HepG2 (cell line): ENCODE results near the gene RRAS2. TPM values are rescaled to one million over a fixed set of nuclear protein-coding genes. Genes with fewer than 3 reads are reported as not detected.

Experiments
- ATAC-seq: fragments of 200-7000 bp; cut with Tn5 transposase; 3 replicates; pipeline ENCODE4 v1.9.1; 2020; ENCODE audit warnings: mild to moderate bottlenecking, moderate library complexity
- BruUV-seq: library from RNA; stranded (reverse); fragments of 400-500 nt; replicated peaks from 2 replicates; lab custom pipeline; 2021; lab: Mats Ljungman, UMichigan
- CTCF ChIA-PET: fragments of 300-600 bp; formaldehyde crosslinking; extraction: SDS; loops from one replicate; lab custom pipeline; 2021; ENCODE audit warnings: low total read pairs, inconsistent platforms, low intra/inter-chr PET ratio; lab: Yijun Ruan, JAX
- POLR2A ChIA-PET: fragments of 350-600 bp; sonication (Branson Sonifier 250); formaldehyde crosslinking; loops from one replicate; lab custom pipeline; 2020; ENCODE audit warnings: antibody characterized with exemption, inconsistent platforms; lab: Yijun Ruan, JAX
- DNase-seq: peaks from one replicate; pipeline ENCODE4 v3.0.0-alpha.2; 2015; ENCODE audit warnings: low spot score
- FAIRE-seq: peaks from 3 replicates; lab custom pipeline; 2011; peaks lifted over from hg19 to GRCh38; lab: Jason Lieb, UNC
- H2AFZ ChIP-seq: one replicate; pipeline ENCODE4 v1.6.1; 2011; ENCODE audit warnings: low read length, inconsistent platforms
- H3K27ac ChIP-seq: fragments of 300-600 bp; 3 replicates; pipeline ENCODE4 v1.8.0; 2011; ENCODE audit warnings: mixed run types, mild to moderate bottlenecking, mixed read lengths, low read length, inconsistent platforms; ENCODE audit not compliant: insufficient read depth; ENCODE audit errors: extremely low read length
- H3K27me3 ChIP-seq, 2 experiments: fragments of 200-600 bp in 1 of 2; 2 replicates in 1 of 2; 3 replicates in 1 of 2; pipeline versions ENCODE4 v1.6.0 to v1.8.0; 2011; ENCODE audit warnings: low read length in 2 of 2, mild to moderate bottlenecking in 2 of 2, moderate library complexity in 2 of 2, inconsistent platforms in 1 of 2; ENCODE audit not compliant: insufficient read depth in 2 of 2, control insufficient read depth in 1 of 2
- H3K36me3 ChIP-seq, 2 experiments: fragments of 200-600 bp in 1 of 2; replicated peaks in 1 of 2; 2 replicates in 1 of 2; 3 replicates in 1 of 2; pipeline versions ENCODE4 v1.5.1 to v1.8.0; 2011; ENCODE audit warnings: low read length in 2 of 2, inconsistent platforms in 1 of 2; ENCODE audit not compliant: insufficient read depth in 2 of 2, control insufficient read depth in 1 of 2
- H3K4me1 ChIP-seq: 2 replicates; pipeline ENCODE4 v1.5.1; 2012; ENCODE audit warnings: low read length, inconsistent platforms; ENCODE audit not compliant: insufficient read depth
- H3K4me2 ChIP-seq: 2 replicates; pipeline ENCODE4 v1.6.0; 2011; ENCODE audit warnings: low read depth, low read length, inconsistent platforms
- H3K4me3 ChIP-seq, 3 experiments: fragments of 200-600 bp in 1 of 3; sonication (generic), shearing (Covaris generic) in 1 of 3; replicated peaks in 1 of 3; 2 replicates each; pipeline ENCODE4 v1.5.1; 2011 to 2016; ENCODE audit warnings: low read length in 3 of 3, inconsistent platforms in 2 of 3, low read depth in 2 of 3, mild to moderate bottlenecking in 2 of 3, control low read depth in 1 of 3, mixed read lengths in 1 of 3; ENCODE audit not compliant: insufficient read depth in 1 of 3
- H3K79me2 ChIP-seq: one replicate; pipeline ENCODE4 v1.6.1; 2011; ENCODE audit warnings: low read length, inconsistent platforms; ENCODE audit not compliant: insufficient read depth
- H3K9ac ChIP-seq: 2 replicates; pipeline ENCODE4 v1.6.0; 2011; ENCODE audit warnings: mild to moderate bottlenecking, low read depth, low read length, inconsistent platforms; ENCODE audit not compliant: insufficient read depth
- H3K9me3 ChIP-seq: 2 replicates; pipeline ENCODE4 v1.5.1; 2012; ENCODE audit warnings: mild to moderate bottlenecking, low read length
- H4K20me1 ChIP-seq: 2 replicates; pipeline ENCODE4 v1.6.0; 2011; ENCODE audit warnings: inconsistent platforms, mild to moderate bottlenecking, low read length, moderate library complexity; ENCODE audit not compliant: insufficient read depth
- EED ChIP-seq: sonication (generic); formaldehyde crosslinking; IDR thresholded peaks from 2 replicates; pipeline ENCODE4 v1.5.0; 2020; ENCODE audit warnings: mild to moderate bottlenecking, missing genetic modification reagents
- FOXA3 ChIP-seq: IDR thresholded peaks from 2 replicates; pipeline ENCODE4 v1.6.1; 2016; ENCODE audit warnings: missing genetic modification reagents, missing compliant biosample characterization
- HNF4G ChIP-seq, 2 experiments: sonication (generic) in 1 of 2; formaldehyde crosslinking in 1 of 2; IDR thresholded peaks; 2 replicates each; pipeline versions ENCODE4 v1.4.0 to v1.6.1; 2011 to 2020; ENCODE audit warnings: borderline replicate concordance in 2 of 2, low read depth in 2 of 2, mild to moderate bottlenecking in 2 of 2, low read length in 1 of 2, missing genetic modification reagents in 1 of 2, moderate library complexity in 1 of 2
- MYNN ChIP-seq: sonication (generic); formaldehyde crosslinking; IDR thresholded peaks from 2 replicates; pipeline ENCODE4 v1.4.0; 2020; ENCODE audit warnings: mild to moderate bottlenecking, low read depth, missing genetic modification reagents
- ONECUT2 ChIP-seq: sonication (generic); formaldehyde crosslinking; IDR thresholded peaks from 2 replicates; pipeline ENCODE4 v1.4.0; 2020; ENCODE audit warnings: missing genetic modification reagents
- RXRB ChIP-seq: IDR thresholded peaks from 2 replicates; pipeline ENCODE4 v1.6.1; 2016; ENCODE audit warnings: borderline replicate concordance, missing genetic modification reagents, missing compliant biosample characterization
- TAF1 ChIP-seq: sonication (generic); formaldehyde crosslinking; IDR thresholded peaks from 2 replicates; pipeline ENCODE4 v1.4.0; 2020; ENCODE audit warnings: missing genetic modification reagents
- ZNF251 ChIP-seq: sonication (generic); formaldehyde crosslinking; IDR thresholded peaks from 2 replicates; pipeline ENCODE4 v1.9.0; 2021; ENCODE audit warnings: mild to moderate bottlenecking, missing genetic modification reagents
- ZNF296 ChIP-seq: sonication (generic); formaldehyde crosslinking; conservative IDR thresholded peaks from 2 replicates; pipeline ENCODE4 v1.5.0; 2020; ENCODE audit warnings: mild to moderate bottlenecking, missing genetic modification reagents
- ZSCAN31 ChIP-seq: sonication (generic); formaldehyde crosslinking; IDR thresholded peaks from 2 replicates; pipeline ENCODE4 v1.5.0; 2020; ENCODE audit warnings: low read depth, mild to moderate bottlenecking, missing genetic modification reagents
- WGBS: methylation state at CpG from one replicate; pipeline ENCODE4 v1.1.6; 2017; ENCODE audit warnings: low lambda C conversion rate; 5-methylcytosine and 5-hydroxymethylcytosine counted together
- in situ Hi-C: cut with HindIII; loops from 2 replicates; pipeline ENCODE4 v1.10.0; 2017; ENCODE audit warnings: low pct_unique_long_range_greater_than_20kb; ENCODE audit not compliant: extremely low pct_ligation_motif_present
- intact Hi-C: fragments of 100-400 bp; cut with micrococcal nuclease; formaldehyde crosslinking; loops from one replicate; pipeline ENCODE4 v1.10.0; 2022; ENCODE audit not compliant: unreplicated experiment
- polyA plus RNA-seq, 8 experiments: library from polyadenylated mRNA; depleted of rRNA in 3 of 8; stranded (reverse) in 7 of 8; unstranded in 1 of 8; fragments of >200 nt; fragmentation: Illumina TruSeq in 4 of 8; extraction: Trizol in 4 of 8; gene quantifications; 2 replicates each; pipeline versions ENCODE4 v1.2.1 to v1.2.3, GENCODE V29; 2011 to 2016; ENCODE audit warnings: low read depth in 4 of 8, missing spikeins in 1 of 8, mixed read lengths in 1 of 8; ENCODE audit not compliant: insufficient read depth in 1 of 8
- total RNA-seq, 5 experiments: library from RNA; depleted of rRNA; stranded (reverse); fragments of >200 nt; fragmentation: Illumina TruSeq; extraction: Trizol; gene quantifications; 2 replicates each; pipeline ENCODE4 v1.2.3, GENCODE V29; 2016; ENCODE audit warnings: low read depth in 1 of 5
- TF ChIP-seq, protein P1 (sequence below): sonication (generic); formaldehyde crosslinking; IDR thresholded peaks from 2 replicates; pipeline ENCODE4 v1.4.0; 2020; ENCODE audit warnings: mild to moderate bottlenecking, missing genetic modification reagents
- TF ChIP-seq, protein P2 (sequence below): sonication (generic); formaldehyde crosslinking; IDR thresholded peaks from 2 replicates; pipeline ENCODE4 v1.4.0; 2020; ENCODE audit warnings: missing genetic modification reagents, low read depth, mild to moderate bottlenecking, borderline replicate concordance
- TF ChIP-seq, protein P3 (sequence below): IDR thresholded peaks from 2 replicates; pipeline ENCODE4 v1.6.1; 2016; ENCODE audit warnings: control low read depth
- TF ChIP-seq, protein P4 (sequence below): sonication (generic); formaldehyde crosslinking; IDR thresholded peaks from 2 replicates; pipeline ENCODE4 v1.4.0; 2020; ENCODE audit warnings: low read depth, missing genetic modification reagents

Gene RRAS2
- total and polyA plus RNA-seq, 2 of the 13 experiments (the other 11 are each of a cell fraction or from before 2014, with no cell fraction given), result 19.0 to 44.1 TPM

DNA sequence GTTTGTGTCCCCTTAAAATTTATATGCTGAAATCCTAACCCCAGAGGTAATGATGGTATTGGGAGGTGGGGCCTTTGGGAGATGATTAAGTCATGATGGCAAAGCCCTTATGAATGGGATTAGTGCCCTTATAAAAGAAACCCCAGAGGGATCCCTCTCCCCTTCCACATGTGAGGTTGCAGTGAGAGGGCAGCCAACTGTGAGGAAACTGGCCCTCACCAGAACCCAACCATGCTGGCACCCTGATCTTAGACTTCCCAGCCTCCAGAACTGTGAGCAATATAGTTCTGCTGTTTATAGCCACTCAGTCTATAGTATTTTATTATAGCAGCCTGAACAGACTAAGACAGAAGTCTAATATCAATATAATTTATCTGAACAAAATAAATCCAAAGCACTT, 27.1 kb upstream of the RRAS2 start (continued):
- TF ChIP-seq, protein P1, sequence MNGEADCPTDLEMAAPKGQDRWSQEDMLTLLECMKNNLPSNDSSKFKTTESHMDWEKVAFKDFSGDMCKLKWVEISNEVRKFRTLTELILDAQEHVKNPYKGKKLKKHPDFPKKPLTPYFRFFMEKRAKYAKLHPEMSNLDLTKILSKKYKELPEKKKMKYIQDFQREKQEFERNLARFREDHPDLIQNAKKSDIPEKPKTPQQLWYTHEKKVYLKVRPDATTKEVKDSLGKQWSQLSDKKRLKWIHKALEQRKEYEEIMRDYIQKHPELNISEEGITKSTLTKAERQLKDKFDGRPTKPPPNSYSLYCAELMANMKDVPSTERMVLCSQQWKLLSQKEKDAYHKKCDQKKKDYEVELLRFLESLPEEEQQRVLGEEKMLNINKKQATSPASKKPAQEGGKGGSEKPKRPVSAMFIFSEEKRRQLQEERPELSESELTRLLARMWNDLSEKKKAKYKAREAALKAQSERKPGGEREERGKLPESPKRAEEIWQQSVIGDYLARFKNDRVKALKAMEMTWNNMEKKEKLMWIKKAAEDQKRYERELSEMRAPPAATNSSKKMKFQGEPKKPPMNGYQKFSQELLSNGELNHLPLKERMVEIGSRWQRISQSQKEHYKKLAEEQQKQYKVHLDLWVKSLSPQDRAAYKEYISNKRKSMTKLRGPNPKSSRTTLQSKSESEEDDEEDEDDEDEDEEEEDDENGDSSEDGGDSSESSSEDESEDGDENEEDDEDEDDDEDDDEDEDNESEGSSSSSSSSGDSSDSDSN (CRISPR knock-in tag), result no peak
- no peak for TF ChIP-seq ZSCAN31 (CRISPR knock-in tag)
- no peak for TF ChIP-seq ONECUT2
- no peak for TF ChIP-seq TAF1 (CRISPR knock-in tag)
- no peak for TF ChIP-seq FOXA3 (CRISPR knock-in tag)
- no peak for TF ChIP-seq MYNN
- TF ChIP-seq, protein P2, sequence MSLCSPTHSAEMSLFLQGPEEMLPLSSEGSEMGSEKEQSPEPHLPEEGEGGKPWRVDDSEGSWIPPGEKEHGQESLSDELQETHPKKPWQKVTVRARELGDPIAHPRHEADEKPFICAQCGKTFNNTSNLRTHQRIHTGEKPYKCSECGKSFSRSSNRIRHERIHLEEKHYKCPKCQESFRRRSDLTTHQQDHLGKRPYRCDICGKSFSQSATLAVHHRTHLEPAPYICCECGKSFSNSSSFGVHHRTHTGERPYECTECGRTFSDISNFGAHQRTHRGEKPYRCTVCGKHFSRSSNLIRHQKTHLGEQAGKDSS (CRISPR knock-in tag), result no peak
- TF ChIP-seq HNF4G (IDR thresholded peaks at IDR 0.05; ENCODE audit: borderline replicate concordance, low read depth, low read length), result no peak
- no peak for TF ChIP-seq HNF4G (CRISPR knock-in tag; IDR thresholded peaks at IDR 0.05; ENCODE audit: borderline replicate concordance, low read depth)
- TF ChIP-seq, all 625 proteins: peak for 0

DNA sequence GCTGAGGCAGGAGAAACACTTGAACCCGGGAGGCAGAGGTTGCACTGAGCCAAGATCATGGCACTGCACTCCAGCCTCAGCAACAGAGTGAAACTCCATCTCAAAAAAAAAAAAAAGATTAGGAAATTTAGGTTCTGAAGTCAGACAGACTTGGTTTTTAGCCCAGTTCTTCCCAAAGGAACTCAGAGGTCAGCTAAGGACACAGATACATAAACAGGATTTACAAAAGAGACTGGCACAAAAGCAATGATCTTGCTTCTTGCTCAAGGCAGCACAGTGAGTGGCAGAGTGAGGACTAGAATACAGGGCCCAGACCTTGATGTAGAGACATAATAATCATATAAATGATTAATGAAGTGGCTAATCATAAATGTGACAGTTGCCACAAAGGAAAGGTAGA, 25.4 kb upstream of the RRAS2 start:
- no peak for FAIRE-seq
- intact Hi-C loops (no loop called here), in situ Hi-C loops (no loop called here)
- no TSS peak for BruUV-seq
- Histone ChIP-seq H3K4me2 (no peak overlapping the region), H2AFZ (no peak overlapping the region), H3K79me2 (no peaks in the 10 kb centered on the region), H3K27me3 (peaks cover 0 to 52% of the 10 kb centered on the region in 2 experiments; a peak in 4 of 5 replicates), H3K9me3 (no peaks in the 10 kb centered on the region), H3K9ac (no peak overlapping the region), H3K27ac (no peak overlapping the region), H3K4me3 (no peak overlapping the region), H3K36me3 (no peaks in the 10 kb centered on the region), H3K4me1 (peaks cover 7% of the 10 kb centered on the region), H4K20me1 (no peaks in the 10 kb centered on the region)
- DNase-seq, result no peak
- POLR2A ChIA-PET, result no interaction called here
- WGBS, result 86% methylated on average over 1 of the region's 1 CpG
- CTCF ChIA-PET, result no interaction called here
- no peak for ATAC-seq
- TF ChIP-seq ZNF296 (CRISPR knock-in tag) (no peak), RXRB (no peak), ZNF251 (no peak), EED (CRISPR knock-in tag) (no peak)
- TF ChIP-seq, protein P3, sequence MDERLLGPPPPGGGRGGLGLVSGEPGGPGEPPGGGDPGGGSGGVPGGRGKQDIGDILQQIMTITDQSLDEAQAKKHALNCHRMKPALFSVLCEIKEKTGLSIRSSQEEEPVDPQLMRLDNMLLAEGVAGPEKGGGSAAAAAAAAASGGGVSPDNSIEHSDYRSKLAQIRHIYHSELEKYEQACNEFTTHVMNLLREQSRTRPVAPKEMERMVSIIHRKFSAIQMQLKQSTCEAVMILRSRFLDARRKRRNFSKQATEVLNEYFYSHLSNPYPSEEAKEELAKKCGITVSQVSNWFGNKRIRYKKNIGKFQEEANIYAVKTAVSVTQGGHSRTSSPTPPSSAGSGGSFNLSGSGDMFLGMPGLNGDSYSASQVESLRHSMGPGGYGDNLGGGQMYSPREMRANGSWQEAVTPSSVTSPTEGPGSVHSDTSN (CRISPR knock-in tag), result no peak
- TF ChIP-seq, protein P4, sequence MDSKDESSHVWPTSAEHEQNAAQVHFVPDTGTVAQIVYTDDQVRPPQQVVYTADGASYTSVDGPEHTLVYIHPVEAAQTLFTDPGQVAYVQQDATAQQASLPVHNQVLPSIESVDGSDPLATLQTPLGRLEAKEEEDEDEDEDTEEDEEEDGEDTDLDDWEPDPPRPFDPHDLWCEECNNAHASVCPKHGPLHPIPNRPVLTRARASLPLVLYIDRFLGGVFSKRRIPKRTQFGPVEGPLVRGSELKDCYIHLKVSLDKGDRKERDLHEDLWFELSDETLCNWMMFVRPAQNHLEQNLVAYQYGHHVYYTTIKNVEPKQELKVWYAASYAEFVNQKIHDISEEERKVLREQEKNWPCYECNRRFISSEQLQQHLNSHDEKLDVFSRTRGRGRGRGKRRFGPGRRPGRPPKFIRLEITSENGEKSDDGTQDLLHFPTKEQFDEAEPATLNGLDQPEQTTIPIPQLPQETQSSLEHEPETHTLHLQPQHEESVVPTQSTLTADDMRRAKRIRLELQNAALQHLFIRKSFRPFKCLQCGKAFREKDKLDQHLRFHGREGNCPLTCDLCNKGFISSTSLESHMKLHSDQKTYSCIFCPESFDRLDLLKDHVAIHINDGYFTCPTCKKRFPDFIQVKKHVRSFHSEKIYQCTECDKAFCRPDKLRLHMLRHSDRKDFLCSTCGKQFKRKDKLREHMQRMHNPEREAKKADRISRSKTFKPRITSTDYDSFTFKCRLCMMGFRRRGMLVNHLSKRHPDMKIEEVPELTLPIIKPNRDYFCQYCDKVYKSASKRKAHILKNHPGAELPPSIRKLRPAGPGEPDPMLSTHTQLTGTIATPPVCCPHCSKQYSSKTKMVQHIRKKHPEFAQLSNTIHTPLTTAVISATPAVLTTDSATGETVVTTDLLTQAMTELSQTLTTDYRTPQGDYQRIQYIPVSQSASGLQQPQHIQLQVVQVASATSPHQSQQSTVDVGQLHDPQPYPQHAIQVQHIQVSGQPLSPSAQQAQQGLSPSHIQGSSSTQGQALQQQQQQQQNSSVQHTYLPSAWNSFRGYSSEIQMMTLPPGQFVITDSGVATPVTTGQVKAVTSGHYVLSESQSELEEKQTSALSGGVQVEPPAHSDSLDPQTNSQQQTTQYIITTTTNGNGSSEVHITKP (CRISPR knock-in tag), result no peak
